Lung (tissue), 12 donors: ENCODE data around the gene ELP4. TPM values are rescaled to one million over a fixed set of nuclear protein-coding genes. Genes with fewer than 3 reads are reported as not detected.

Experiments used
- ATAC-seq: fragments of 200-7000 bp; cut with Tn5 transposase; one replicate; pipeline ENCODE4 v1.9.1; 2020; ENCODE audit warnings: moderate number of reproducible peaks; ENCODE audit not compliant: insufficient read depth, low FRiP score
- DNase-seq, 3 donors: peaks; one replicate each; pipeline ENCODE4 v3.0.0-alpha.2; 2013 to 2017
- H3K27ac ChIP-seq, 2 donors: one replicate each; pipeline ENCODE4 v1.5.1; 2013; ENCODE audit warnings: mild to moderate bottlenecking in 2 of 2, moderate library complexity in 2 of 2, control low read depth in 1 of 2, inconsistent platforms in 1 of 2, low read depth in 1 of 2, low read length in 1 of 2
- H3K27me3 ChIP-seq, 3 donors: one replicate each; pipeline ENCODE4 v1.5.1; 2013; ENCODE audit warnings: low read length in 2 of 3; ENCODE audit not compliant: control insufficient read depth in 3 of 3, insufficient read depth in 3 of 3
- H3K36me3 ChIP-seq, 4 donors: one replicate each; pipeline ENCODE4 v1.5.1; 2013; ENCODE audit warnings: low read length in 4 of 4, mild to moderate bottlenecking in 1 of 4, moderate library complexity in 1 of 4; ENCODE audit not compliant: control insufficient read depth in 4 of 4, insufficient read depth in 4 of 4
- H3K4me1 ChIP-seq, 5 donors: one replicate each; pipeline ENCODE4 v1.5.1; 2013; ENCODE audit warnings: low read length in 5 of 5, mild to moderate bottlenecking in 2 of 5, moderate library complexity in 1 of 5; ENCODE audit not compliant: control insufficient read depth in 5 of 5, insufficient read depth in 5 of 5
- H3K4me3 ChIP-seq: one replicate; pipeline ENCODE4 v1.5.1; 2013; ENCODE audit warnings: mild to moderate bottlenecking, control low read depth, moderate library complexity
- H3K9ac ChIP-seq, 2 donors: one replicate each; pipeline ENCODE4 v1.5.1; 2013; ENCODE audit warnings: low read length in 2 of 2, control low read depth in 1 of 2; ENCODE audit not compliant: insufficient read depth in 1 of 2
- H3K9me3 ChIP-seq, 4 donors: one replicate each; pipeline ENCODE4 v1.5.1; 2013; ENCODE audit warnings: low read length in 3 of 4, mild to moderate bottlenecking in 1 of 4, moderate library complexity in 1 of 4; ENCODE audit not compliant: control insufficient read depth in 4 of 4, insufficient read depth in 3 of 4
- CTCF ChIP-seq: IDR thresholded peaks from 2 replicates; pipeline ENCODE4 v1.5.1; 2012; ENCODE audit warnings: mild to moderate bottlenecking; ENCODE audit errors: control extremely low read depth, extremely low read depth
- WGBS, 2 donors: extraction: QIAGEN DNeasy Blood & Tissue Kit; methylation state at CpG; one replicate each; pipeline ENCODE4 v1.1.7; 2013; 5-methylcytosine and 5-hydroxymethylcytosine counted together
- polyA plus RNA-seq, 2 donors: library from polyadenylated mRNA; stranded (reverse); fragments of 200-250 nt; gene quantifications; one replicate each; pipeline ENCODE4 v1.2.1, GENCODE V29; 2013
- total RNA-seq, 2 donors: library from RNA; depleted of rRNA in 1 of 2; stranded (reverse); fragments of >200 nt in 1 of 2; gene quantifications; one replicate each; pipeline ENCODE4 v1.2.1, GENCODE V29; 2014 to 2021
- donor health status: control.
- donor health status: control.
- donor health status: Bipolar disorder and iron deficiency.
- donor health status: healthy.
- donor health status: DM: yes; HTN: yes; CAD: no.

ELP4 gene
- total and polyA plus RNA-seq, 4 donors, result 7.7 to 47.8 (median 13.7) TPM

- WGBS, 2 donors, result 41 to 47% methylated on average over 22 of the region's 22 CpGs
- Histone ChIP-seq H3K4me1 (peaks cover 0 to 24% (median 12%) of the 10 kb centered on the region in 5 donors), H3K9me3 (peaks cover 0 to 15% (median 0%) of the 10 kb centered on the region in 4 donors), H3K9ac (no peak overlapping the region), H3K27ac (no peak overlapping the region), H3K4me3 (no peak overlapping the region), H3K27me3 (peaks cover 26 to 93% (median 47%) of the 10 kb centered on the region in 3 donors), H3K36me3 (no peaks in the 10 kb centered on the region)
- no peak for ATAC-seq
- TF ChIP-seq CTCF, result no peak
- DNase-seq, result no peak
Measured at GRCh38 chr11:31795706-31796498, 286.3 kb downstream of the ELP4 start.

- WGBS, 2 donors, result 14 to 15% methylated on average over 19 of the region's 19 CpGs
- DNase-seq, result peak in 1 of 3 donors; percentile 13
- Histone ChIP-seq H3K27ac (no peak overlapping the region), H3K9ac (no peak overlapping the region), H3K4me3 (no peak overlapping the region), H3K27me3 (peaks cover 26 to 94% (median 54%) of the 10 kb centered on the region in 3 donors), H3K4me1 (peaks cover 0 to 24% (median 12%) of the 10 kb centered on the region in 5 donors), H3K9me3 (peaks cover 0 to 20% (median 0%) of the 10 kb centered on the region in 4 donors), H3K36me3 (no peaks in the 10 kb centered on the region)
- no peak for ATAC-seq
- no peak for TF ChIP-seq CTCF
Measured at GRCh38 chr11:31796499-31797189, 287.1 kb downstream of the ELP4 start.

GRCh38 chr11:31797190-31798056 is 287.9 kb downstream of the ELP4 start:
- H3K9ac ChIP-seq, result no peak overlapping the region
- H3K27ac ChIP-seq, result no peak overlapping the region
- ATAC-seq (no peak), DNase-seq (peak in 1 of 3 donors; percentile 47)
- TF ChIP-seq CTCF, result no peak
- H3K36me3 ChIP-seq, result no peaks in the 10 kb centered on the region
- H3K4me1 ChIP-seq, result peaks cover 0 to 24% (median 12%) of the 10 kb centered on the region in 5 donors
- H3K4me3 ChIP-seq, result no peak overlapping the region
- 11 to 14% methylated on average over 31 of the region's 31 CpGs for WGBS, 2 donors
- H3K27me3 ChIP-seq, result peaks cover 20 to 96% (median 61%) of the 10 kb centered on the region in 3 donors
- peaks cover 0 to 20% (median 0%) of the 10 kb centered on the region in 4 donors for H3K9me3 ChIP-seq
